ENCODE results near the gene SCUBE3.

The SCUBE3 gene

DNA sequence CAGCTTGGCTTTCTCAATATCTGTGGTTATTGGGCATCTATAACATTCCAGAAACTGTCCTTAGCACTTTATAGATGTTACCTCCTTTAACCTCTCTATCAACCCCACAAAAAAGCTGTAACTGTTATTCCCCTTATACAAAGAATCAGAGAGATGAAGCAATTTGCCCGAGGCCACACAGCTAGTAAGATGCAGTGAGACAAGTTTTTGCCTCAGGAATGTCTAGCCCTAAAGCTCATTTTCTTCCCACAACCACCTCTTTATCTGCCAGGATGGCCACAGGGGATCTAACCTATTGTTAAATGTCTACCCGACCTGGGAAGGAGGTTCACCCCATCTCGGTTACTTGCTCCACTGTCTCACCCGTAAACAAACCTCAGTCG is 40.7 kb upstream of the SCUBE3 start:
- Histone ChIP-seq H3K4me3 (ENCODE audit: low read length in 2 of 2) (no peak overlapping the region), H3K9ac (ENCODE audit: low read depth in 1 of 2, low read length in 2 of 2) (no peak overlapping the region), H3K36me3 (ENCODE audit: control insufficient read depth in 2 of 2, insufficient read depth in 2 of 2, low read length in 2 of 2) (no peaks in the 10 kb centered on the region), H3K27ac (ENCODE audit: low read depth in 2 of 2, low read length in 2 of 2) (no peak overlapping the region), H3K9me3 (ENCODE audit: control insufficient read depth in 2 of 2, low read length in 2 of 2) (no peaks in the 10 kb centered on the region), H3K27me3 (ENCODE audit: control insufficient read depth in 2 of 2, insufficient read depth in 2 of 2, low read length in 2 of 2) (no peaks in the 10 kb centered on the region), H3K4me1 (ENCODE audit: control insufficient read depth in 2 of 2, insufficient read depth in 2 of 2, low read length in 2 of 2) (no peaks in the 10 kb centered on the region)

- no peak overlapping the region for H3K27ac ChIP-seq (ENCODE audit: low read depth in 2 of 2, low read length in 2 of 2)
- H3K36me3 ChIP-seq (ENCODE audit: control insufficient read depth in 2 of 2, insufficient read depth in 2 of 2, low read length in 2 of 2) = no peaks in the 10 kb centered on the region
- no peaks in the 10 kb centered on the region for H3K4me1 ChIP-seq (ENCODE audit: control insufficient read depth in 2 of 2, insufficient read depth in 2 of 2, low read length in 2 of 2)
- H3K4me3 ChIP-seq (ENCODE audit: low read length in 2 of 2) = no peak overlapping the region
- no peaks in the 10 kb centered on the region for H3K9me3 ChIP-seq (ENCODE audit: control insufficient read depth in 2 of 2, low read length in 2 of 2)
- H3K9ac ChIP-seq (ENCODE audit: low read depth in 1 of 2, low read length in 2 of 2) = no peak overlapping the region
- no peaks in the 10 kb centered on the region for H3K27me3 ChIP-seq (ENCODE audit: control insufficient read depth in 2 of 2, insufficient read depth in 2 of 2, low read length in 2 of 2)
Measured at GRCh38 chr6:35173427-35174087, 40.2 kb upstream of the SCUBE3 start.

- H3K27me3 ChIP-seq (ENCODE audit: control insufficient read depth in 2 of 2, insufficient read depth in 2 of 2, low read length in 2 of 2) = no peaks in the 10 kb centered on the region
- H3K4me3 ChIP-seq (ENCODE audit: low read length in 2 of 2) = no peak overlapping the region
- H3K4me1 ChIP-seq (ENCODE audit: control insufficient read depth in 2 of 2, insufficient read depth in 2 of 2, low read length in 2 of 2) = no peaks in the 10 kb centered on the region
- no peaks in the 10 kb centered on the region for H3K9me3 ChIP-seq (ENCODE audit: control insufficient read depth in 2 of 2, low read length in 2 of 2)
- H3K9ac ChIP-seq (ENCODE audit: low read depth in 1 of 2, low read length in 2 of 2) = no peak overlapping the region
- H3K36me3 ChIP-seq (ENCODE audit: control insufficient read depth in 2 of 2, insufficient read depth in 2 of 2, low read length in 2 of 2) = no peaks in the 10 kb centered on the region
- no peak overlapping the region for H3K27ac ChIP-seq (ENCODE audit: low read depth in 2 of 2, low read length in 2 of 2)
Measured at GRCh38 chr6:35174088-35174434, 39.7 kb upstream of the SCUBE3 start.

- H3K27ac ChIP-seq (ENCODE audit: low read depth in 2 of 2, low read length in 2 of 2) = no peak overlapping the region
- no peaks in the 10 kb centered on the region for H3K9me3 ChIP-seq (ENCODE audit: control insufficient read depth in 2 of 2, low read length in 2 of 2)
- H3K4me1 ChIP-seq (ENCODE audit: control insufficient read depth in 2 of 2, insufficient read depth in 2 of 2, low read length in 2 of 2) = no peaks in the 10 kb centered on the region
- H3K27me3 ChIP-seq (ENCODE audit: control insufficient read depth in 2 of 2, insufficient read depth in 2 of 2, low read length in 2 of 2) = no peaks in the 10 kb centered on the region
- H3K4me3 ChIP-seq (ENCODE audit: low read length in 2 of 2) = no peak overlapping the region
- no peaks in the 10 kb centered on the region for H3K36me3 ChIP-seq (ENCODE audit: control insufficient read depth in 2 of 2, insufficient read depth in 2 of 2, low read length in 2 of 2)
- no peak overlapping the region for H3K9ac ChIP-seq (ENCODE audit: low read depth in 1 of 2, low read length in 2 of 2)
Measured at GRCh38 chr6:35174501-35174900, 39.3 kb upstream of the SCUBE3 start.

DNA sequence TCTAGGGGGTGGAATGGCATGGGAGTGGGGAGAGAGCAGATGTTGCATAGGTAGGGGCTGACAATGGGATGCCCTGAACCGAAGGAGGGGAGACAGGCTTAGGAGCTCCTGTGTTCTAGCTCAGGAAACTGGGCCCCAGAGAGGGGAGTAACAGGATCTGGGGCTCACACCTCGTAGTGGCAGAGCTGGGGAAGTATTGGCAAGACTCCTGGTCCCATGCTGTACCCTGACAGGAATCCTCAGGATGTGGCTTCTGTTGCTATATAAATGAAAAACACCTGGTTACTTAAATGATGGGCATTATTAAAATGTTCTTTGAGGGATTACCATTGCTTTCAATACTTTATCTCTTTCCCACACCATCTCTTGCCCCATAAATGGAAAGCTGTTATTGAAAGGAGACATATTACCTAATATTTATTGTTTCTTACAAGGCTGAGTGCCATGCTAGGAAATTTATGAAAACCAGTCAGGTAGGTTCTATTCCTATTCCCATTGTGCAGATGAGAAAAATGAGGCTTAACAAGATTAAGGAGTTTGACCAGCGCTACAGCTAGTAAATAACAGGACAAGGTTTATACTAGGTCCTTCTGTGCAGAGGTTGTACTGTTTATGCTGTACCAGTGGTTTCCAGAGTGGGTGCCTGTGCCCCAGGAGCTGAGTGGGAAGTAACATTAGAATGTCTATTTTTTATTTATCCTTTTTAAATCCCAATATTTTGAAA is 37.3 kb upstream of the SCUBE3 start:
- H3K36me3 ChIP-seq (ENCODE audit: control insufficient read depth in 2 of 2, insufficient read depth in 2 of 2, low read length in 2 of 2) = no peaks in the 10 kb centered on the region
- no peak overlapping the region for H3K27ac ChIP-seq (ENCODE audit: low read depth in 2 of 2, low read length in 2 of 2)
- no peaks in the 10 kb centered on the region for H3K9me3 ChIP-seq (ENCODE audit: control insufficient read depth in 2 of 2, low read length in 2 of 2)
- H3K4me1 ChIP-seq (ENCODE audit: control insufficient read depth in 2 of 2, insufficient read depth in 2 of 2, low read length in 2 of 2) = no peaks in the 10 kb centered on the region
- H3K27me3 ChIP-seq (ENCODE audit: control insufficient read depth in 2 of 2, insufficient read depth in 2 of 2, low read length in 2 of 2) = no peaks in the 10 kb centered on the region
- H3K9ac ChIP-seq (ENCODE audit: low read depth in 1 of 2, low read length in 2 of 2) = no peak overlapping the region
- no peak overlapping the region for H3K4me3 ChIP-seq (ENCODE audit: low read length in 2 of 2)

DNA sequence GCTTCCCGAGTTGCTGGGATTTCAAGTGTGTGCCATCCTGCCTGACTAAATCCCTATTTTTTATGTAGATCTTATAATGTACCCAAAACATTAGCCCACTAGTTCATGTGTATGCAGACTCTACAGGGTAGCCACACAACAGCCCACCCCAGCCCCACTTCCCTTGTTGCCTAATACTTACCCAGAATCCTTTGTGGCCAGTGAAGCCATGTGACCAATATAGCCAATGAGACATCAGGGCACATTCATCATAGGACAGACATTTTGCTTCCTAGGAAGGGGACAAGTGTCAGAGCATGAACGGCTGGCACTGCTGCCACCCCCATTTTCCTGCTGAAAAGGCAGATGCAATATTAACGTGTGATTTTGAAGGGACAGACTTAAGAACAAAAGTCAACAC is 36.6 kb upstream of the SCUBE3 start:
- Histone ChIP-seq H3K4me3 (ENCODE audit: low read length in 2 of 2) (no peak overlapping the region), H3K9me3 (ENCODE audit: control insufficient read depth in 2 of 2, low read length in 2 of 2) (no peaks in the 10 kb centered on the region), H3K27me3 (ENCODE audit: control insufficient read depth in 2 of 2, insufficient read depth in 2 of 2, low read length in 2 of 2) (no peaks in the 10 kb centered on the region), H3K9ac (ENCODE audit: low read depth in 1 of 2, low read length in 2 of 2) (no peak overlapping the region), H3K4me1 (ENCODE audit: control insufficient read depth in 2 of 2, insufficient read depth in 2 of 2, low read length in 2 of 2) (peaks cover 0 to 5% of the 10 kb centered on the region in 2 donors), H3K36me3 (ENCODE audit: control insufficient read depth in 2 of 2, insufficient read depth in 2 of 2, low read length in 2 of 2) (no peaks in the 10 kb centered on the region), H3K27ac (ENCODE audit: low read depth in 2 of 2, low read length in 2 of 2) (no peak overlapping the region)

DNA sequence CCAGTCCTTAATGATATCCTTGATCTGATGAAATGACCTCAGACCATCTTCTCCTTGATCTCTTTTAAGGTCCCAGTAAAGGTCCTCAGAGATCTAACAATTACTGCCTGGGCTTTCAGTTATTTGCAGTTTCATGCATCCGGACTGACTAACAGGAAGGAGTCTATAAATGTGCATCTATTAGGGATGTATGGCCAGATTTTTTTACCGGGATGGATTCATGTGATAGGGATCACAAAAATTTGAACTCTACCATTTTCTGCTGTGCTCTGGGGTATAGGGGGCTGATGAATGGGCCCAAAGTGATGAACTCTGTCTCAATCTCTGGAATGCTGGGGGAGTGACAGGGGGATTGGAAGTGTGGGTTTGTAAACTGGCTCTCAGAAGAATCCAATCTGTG is 36.2 kb upstream of the SCUBE3 start:
- Histone ChIP-seq H3K27ac (ENCODE audit: low read depth in 2 of 2, low read length in 2 of 2) (no peak overlapping the region), H3K27me3 (ENCODE audit: control insufficient read depth in 2 of 2, insufficient read depth in 2 of 2, low read length in 2 of 2) (no peaks in the 10 kb centered on the region), H3K4me3 (ENCODE audit: low read length in 2 of 2) (no peak overlapping the region), H3K4me1 (ENCODE audit: control insufficient read depth in 2 of 2, insufficient read depth in 2 of 2, low read length in 2 of 2) (peaks cover 0 to 5% of the 10 kb centered on the region in 2 donors), H3K9ac (ENCODE audit: low read depth in 1 of 2, low read length in 2 of 2) (no peak overlapping the region), H3K9me3 (ENCODE audit: control insufficient read depth in 2 of 2, low read length in 2 of 2) (no peaks in the 10 kb centered on the region), H3K36me3 (ENCODE audit: control insufficient read depth in 2 of 2, insufficient read depth in 2 of 2, low read length in 2 of 2) (no peaks in the 10 kb centered on the region)

DNA sequence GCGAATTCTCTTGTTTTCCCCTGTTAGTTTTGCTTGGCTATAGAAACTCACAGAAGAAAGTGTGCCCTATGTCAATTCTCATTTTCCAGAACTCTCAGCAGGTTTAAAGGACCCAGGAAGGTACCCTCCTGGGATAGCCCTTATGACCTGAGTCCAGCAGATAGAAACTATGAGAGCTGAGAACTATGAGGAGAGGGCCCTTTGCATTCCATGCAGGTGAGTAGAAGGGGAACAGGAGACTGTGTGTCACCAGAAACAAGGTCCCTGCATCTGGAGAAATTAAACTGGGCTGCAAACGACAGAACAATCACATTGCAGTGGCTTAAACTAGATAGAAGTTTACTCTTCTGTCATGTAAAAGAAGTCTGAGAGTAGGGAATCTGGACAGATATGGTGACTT is 35.7 kb upstream of the SCUBE3 start:
- Histone ChIP-seq H3K27ac (ENCODE audit: low read depth in 2 of 2, low read length in 2 of 2) (no peak overlapping the region), H3K27me3 (ENCODE audit: control insufficient read depth in 2 of 2, insufficient read depth in 2 of 2, low read length in 2 of 2) (no peaks in the 10 kb centered on the region), H3K4me3 (ENCODE audit: low read length in 2 of 2) (no peak overlapping the region), H3K9ac (ENCODE audit: low read depth in 1 of 2, low read length in 2 of 2) (no peak overlapping the region), H3K9me3 (ENCODE audit: control insufficient read depth in 2 of 2, low read length in 2 of 2) (no peaks in the 10 kb centered on the region), H3K36me3 (ENCODE audit: control insufficient read depth in 2 of 2, insufficient read depth in 2 of 2, low read length in 2 of 2) (no peaks in the 10 kb centered on the region), H3K4me1 (ENCODE audit: control insufficient read depth in 2 of 2, insufficient read depth in 2 of 2, low read length in 2 of 2) (peaks cover 0 to 5% of the 10 kb centered on the region in 2 donors)

DNA sequence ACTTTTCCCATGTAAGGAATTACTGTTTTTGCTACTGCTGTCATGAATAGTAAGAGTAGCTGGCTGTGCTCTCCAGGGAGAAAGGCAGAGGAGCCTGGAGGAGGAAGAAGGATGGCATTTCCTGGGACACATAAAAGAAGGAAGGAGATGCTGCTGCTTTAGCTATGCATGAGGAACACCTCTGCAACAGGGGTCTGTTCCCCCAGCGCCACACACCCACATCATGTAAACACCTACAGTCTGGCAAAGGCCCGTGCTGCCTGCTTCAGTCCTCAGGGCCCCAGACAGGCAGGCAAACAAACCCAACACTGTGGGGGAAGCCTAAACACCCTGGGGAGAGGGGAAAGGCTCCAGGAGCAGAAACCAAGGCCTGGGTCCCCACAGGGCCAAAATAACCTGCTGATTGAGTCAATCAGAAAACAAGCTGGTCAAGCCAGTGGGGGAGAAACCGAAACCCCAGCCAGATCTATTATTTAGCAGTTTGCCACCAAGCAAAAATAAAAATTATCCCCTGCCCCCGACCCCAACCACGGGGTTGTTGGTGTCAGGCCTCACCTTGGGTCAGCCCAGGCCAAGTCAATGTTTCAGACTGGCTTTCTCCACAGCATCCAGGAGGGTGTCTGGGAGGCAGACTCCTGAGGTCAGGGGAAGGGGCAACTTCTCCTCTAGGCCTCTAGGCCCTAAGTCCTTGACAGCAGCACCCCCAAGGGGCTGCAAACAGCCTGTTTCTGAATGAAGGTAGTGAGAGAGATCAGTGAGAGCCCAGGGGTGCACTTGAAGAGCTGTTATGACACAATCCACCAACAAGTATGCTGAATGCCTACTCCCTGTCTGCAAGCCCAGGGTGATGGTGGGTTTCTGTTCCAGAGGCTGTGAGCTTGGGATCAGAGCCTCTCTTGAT is 34.6 kb upstream of the SCUBE3 start:
- H3K9ac ChIP-seq (ENCODE audit: low read depth in 1 of 2, low read length in 2 of 2) = no peak overlapping the region
- peaks cover 0 to 5% of the 10 kb centered on the region in 2 donors for H3K4me1 ChIP-seq (ENCODE audit: control insufficient read depth in 2 of 2, insufficient read depth in 2 of 2, low read length in 2 of 2)
- no peaks in the 10 kb centered on the region for H3K9me3 ChIP-seq (ENCODE audit: control insufficient read depth in 2 of 2, low read length in 2 of 2)
- H3K27ac ChIP-seq (ENCODE audit: low read depth in 2 of 2, low read length in 2 of 2) = no peak overlapping the region
- no peaks in the 10 kb centered on the region for H3K27me3 ChIP-seq (ENCODE audit: control insufficient read depth in 2 of 2, insufficient read depth in 2 of 2, low read length in 2 of 2)
- H3K36me3 ChIP-seq (ENCODE audit: control insufficient read depth in 2 of 2, insufficient read depth in 2 of 2, low read length in 2 of 2) = no peaks in the 10 kb centered on the region
- H3K4me3 ChIP-seq (ENCODE audit: low read length in 2 of 2) = no peak overlapping the region

DNA sequence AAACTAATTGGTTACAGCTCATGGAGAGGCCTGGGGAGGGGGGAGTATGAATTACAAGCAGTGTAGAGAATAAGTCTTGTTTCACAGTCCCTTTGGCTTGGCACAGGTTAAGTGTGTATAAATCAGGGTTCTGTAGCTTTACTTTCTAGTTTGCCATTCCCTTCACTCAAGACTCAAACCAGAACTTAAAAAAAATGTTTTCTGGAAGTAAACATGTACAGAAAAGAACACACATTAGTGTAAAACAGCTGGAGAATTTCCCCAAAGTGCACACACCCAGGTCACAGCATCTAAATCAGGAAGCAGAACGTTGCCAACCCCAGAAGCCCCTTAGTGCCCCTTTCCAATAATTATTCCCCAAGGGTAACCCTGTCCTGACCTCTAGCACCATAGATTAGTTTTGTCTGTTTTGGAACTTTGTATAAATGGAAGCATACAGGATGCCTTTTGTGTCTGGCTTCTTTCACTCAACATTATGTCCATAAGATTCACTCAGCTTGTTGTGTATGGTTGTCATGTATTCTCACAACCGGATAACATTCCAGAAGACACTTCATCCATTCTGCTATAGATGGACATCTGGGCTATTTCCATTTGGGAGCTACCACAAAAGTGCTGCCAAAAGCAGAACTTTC is 33.7 kb upstream of the SCUBE3 start:
- Histone ChIP-seq H3K4me1 (ENCODE audit: control insufficient read depth in 2 of 2, insufficient read depth in 2 of 2, low read length in 2 of 2) (peaks cover 0 to 5% of the 10 kb centered on the region in 2 donors), H3K36me3 (ENCODE audit: control insufficient read depth in 2 of 2, insufficient read depth in 2 of 2, low read length in 2 of 2) (no peaks in the 10 kb centered on the region), H3K4me3 (ENCODE audit: low read length in 2 of 2) (no peak overlapping the region), H3K27me3 (ENCODE audit: control insufficient read depth in 2 of 2, insufficient read depth in 2 of 2, low read length in 2 of 2) (no peaks in the 10 kb centered on the region), H3K27ac (ENCODE audit: low read depth in 2 of 2, low read length in 2 of 2) (no peak overlapping the region), H3K9ac (ENCODE audit: low read depth in 1 of 2, low read length in 2 of 2) (no peak overlapping the region), H3K9me3 (ENCODE audit: control insufficient read depth in 2 of 2, low read length in 2 of 2) (no peaks in the 10 kb centered on the region)

Measured in mucosa of rectum (tissue), 2 donors.